GM18505 (cell line): ENCODE measurements around the gene SPATA33.

Experiments used
- ATAC-seq: cut with Tn5 transposase; IDR thresholded peaks from one replicate; pipeline ENCODE4 v1.9.1; 2021; ENCODE audit not compliant: unreplicated experiment
- POLR2A ChIP-seq: IDR thresholded peaks from 4 replicates; pipeline ENCODE4 v1.6.1; 2011; ENCODE audit warnings: borderline replicate concordance; ENCODE audit not compliant: insufficient read depth, insufficient read length; ENCODE audit errors: extremely low read depth

Gene SPATA33

DNA sequence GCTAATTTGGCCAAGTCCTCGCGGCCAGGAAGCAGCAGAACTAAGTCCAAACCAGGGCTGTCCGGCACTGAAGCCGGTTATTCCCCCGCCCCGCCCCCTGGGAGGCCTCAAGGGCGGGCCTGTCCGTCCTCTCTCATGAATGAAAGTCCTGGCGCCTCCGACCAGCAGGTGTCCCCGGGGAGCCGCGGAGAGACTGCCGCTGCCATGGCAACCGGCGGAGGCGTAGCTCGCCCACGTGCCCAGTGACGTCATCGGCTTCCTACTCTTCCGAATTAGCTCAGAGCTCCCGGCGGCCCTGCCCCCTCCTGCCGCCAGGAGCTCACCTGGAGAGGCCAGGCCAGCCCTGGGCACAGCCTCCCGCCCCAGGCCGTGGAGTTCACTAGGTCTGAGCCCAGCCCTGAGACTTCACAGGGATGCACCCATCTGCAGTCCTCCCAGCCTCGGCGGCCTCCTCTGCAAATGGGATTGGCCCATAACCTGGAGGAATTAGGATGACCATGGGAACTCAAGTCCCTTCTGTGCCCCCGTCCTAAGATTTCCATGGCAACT, 42.5 kb downstream of the SPATA33 start:
- peak; percentile 38 for ATAC-seq
- no peak for TF ChIP-seq POLR2A

DNA sequence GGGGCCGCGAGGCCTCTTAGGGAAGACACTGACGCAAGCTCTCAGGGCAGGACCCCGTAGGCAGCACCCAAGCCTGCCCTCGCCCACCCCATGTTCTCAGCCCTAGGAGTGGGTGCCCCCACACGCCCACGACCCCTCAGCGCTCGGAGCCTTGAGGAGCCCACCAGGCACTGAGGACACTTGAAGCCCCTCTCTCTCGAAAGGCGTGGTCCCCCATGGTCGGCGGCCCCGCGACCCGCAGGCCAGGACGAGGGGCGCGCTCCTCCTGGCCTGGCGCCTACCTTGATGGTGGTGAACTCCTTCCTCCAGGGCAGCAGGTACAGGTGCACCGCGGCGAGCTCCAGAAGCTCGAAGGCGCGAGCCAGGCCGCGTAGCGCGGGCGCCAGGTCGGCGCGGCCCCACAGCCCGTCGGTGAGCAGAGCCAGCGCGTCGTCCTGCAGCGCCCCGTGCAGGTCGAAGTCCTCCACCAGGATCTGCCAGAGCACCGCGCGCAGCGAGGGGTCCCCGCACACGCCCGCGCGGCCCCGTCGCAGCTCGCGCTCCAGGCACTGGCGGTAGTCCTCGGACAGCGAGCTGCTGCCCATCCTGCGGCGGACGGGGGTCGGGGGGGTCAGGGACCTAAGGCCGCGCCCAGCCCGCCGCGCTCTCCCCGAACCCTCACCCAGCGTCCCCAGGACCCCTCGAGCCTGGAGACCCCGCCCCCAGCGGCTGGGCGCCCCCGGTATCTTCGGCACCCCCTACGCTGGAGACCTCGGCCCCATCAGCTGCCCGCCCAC, 43.2 kb downstream of the SPATA33 start:
- peak; percentile 14 for ATAC-seq

GRCh38 chr16:89701425-89702406, 44.1 kb downstream of the SPATA33 start, which contains the start of gene SPATA2L:
TSS of gene SPATA2L (minus strand) at chr16:89701705. CDS start at chr16:89701232, 473 bp downstream.
- ATAC-seq: peak; percentile 65
- peak; percentile 56 for TF ChIP-seq POLR2A

More for the DNA sequence above, 43.2 kb downstream of the SPATA33 start:
- no peak for TF ChIP-seq POLR2A

DNA sequence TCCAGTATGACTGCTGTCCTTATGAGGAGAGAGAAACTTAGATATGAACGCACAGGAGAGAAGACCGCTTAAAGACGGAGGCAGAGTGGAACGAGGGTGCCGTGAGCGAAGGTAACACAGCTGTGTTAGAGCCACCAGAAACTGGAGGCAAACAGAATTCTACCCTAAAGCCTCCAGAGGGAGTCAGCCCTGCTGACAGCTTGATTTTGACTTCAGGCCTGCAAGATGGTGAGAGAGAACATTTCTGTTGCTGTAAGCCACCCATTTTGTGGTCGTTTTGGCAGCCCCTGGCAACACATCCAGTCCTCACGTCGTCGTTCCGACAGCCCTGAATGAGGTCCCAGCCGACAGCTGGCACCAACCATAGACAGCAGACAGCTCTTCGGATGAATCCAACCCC, 46.6 kb downstream of the SPATA33 start:
- no peak for ATAC-seq
- no peak for TF ChIP-seq POLR2A

DNA sequence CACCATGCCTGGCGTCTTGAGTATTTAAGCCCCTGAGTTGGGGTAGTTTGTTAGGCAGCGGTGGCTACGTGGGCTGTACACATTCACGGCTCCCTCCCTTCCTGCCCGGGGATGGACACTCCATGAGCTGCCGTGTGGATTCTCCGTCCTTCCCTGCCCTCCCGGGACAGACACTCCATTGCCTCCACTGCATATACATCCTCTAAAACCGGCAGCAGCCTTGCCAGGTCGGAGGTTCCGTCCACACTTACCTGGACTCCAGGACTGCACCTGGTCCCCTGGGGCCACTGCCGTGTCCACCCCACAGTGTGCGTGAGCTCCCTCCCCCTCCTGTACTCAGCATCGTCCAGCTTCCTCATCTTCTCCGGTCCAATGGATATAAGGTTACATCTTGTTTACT, 47.4 kb downstream of the SPATA33 start:
- ATAC-seq: no peak
- no peak for TF ChIP-seq POLR2A

DNA sequence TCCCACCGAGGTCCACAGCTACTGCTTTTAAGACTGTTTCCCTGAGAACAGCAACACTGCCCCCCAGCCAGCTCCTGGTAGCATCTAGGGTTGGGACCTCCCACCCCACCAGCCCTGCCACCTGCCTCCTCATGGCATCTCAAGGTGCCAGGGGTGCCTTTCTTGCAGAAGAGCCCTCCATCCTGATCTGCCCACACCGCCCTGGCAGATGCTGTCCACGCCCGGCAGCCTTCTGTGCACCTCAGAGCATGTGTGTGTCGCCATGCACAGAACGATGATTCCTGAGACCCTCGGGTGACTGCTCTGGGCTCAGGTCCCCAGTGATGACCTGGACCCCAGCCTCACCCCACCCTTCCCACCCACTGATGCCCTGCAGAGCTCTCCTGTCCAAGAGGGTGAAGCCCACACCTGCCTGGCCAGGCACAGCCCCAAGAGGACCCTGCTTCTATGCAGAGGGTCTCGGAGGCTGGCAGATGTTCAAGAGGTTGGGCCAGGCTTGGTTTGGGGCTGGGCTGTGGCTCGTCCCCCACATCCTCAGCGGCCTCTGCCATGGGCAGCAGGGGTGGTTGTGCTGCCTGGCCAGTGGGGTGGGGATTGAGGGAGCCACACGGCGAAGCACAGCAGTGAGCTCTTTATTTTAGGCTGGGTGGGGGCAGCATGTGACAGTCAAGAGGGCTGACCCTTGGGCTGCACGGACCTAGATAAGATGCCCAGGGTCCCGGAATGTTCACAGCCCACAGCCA, 49.1 kb downstream of the SPATA33 start:
- no peak for ATAC-seq
- TF ChIP-seq POLR2A: no peak

GRCh38 chr16:89707695-89708094, 50.1 kb downstream of the SPATA33 start:
- TF ChIP-seq POLR2A: no peak
- no peak for ATAC-seq

DNA sequence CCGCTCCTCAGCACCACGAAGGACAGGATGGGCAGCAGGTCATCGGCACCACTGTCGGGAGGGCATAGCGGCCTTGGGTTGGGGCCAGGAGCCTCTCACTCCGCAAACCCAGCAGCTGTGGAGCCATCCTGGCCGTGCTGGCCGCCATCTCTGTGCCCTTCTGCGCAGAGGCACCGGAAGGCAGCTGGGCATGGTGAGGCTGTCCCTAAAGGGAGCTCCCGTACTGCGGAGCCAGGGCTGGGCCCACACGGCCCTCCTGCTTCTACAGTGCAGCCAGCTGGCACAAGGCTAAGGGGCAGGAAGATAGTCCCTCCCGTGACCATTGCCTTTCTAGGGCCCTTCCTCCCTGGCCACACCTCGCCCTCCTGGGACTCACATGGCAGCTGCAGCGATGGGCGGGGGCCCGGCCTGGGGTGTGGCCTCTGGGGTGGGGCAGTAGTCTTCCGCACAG, 50.9 kb downstream of the SPATA33 start:
- TF ChIP-seq POLR2A: no peak
- no peak for ATAC-seq

DNA sequence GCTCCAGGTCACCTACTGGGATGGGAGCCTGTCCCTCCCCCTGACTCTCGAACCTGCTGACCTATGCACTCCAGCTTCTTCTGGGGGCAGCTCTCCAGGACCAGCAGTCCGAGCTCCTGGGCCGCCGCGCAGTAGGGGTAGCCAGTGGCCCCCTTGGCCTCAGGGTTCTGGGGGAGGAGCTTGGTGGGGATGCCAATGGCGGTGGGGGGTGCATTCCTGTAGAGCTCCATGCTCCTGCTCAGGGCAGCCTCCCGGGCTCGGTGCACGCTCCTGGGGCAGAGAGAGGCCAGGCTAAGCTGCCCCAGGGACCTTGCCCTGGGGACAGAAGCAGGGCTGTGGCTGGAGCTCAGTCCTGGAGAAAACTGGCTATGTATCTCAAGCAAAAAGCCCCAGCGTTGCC, 51.5 kb downstream of the SPATA33 start:
- ATAC-seq: no peak
- no peak for TF ChIP-seq POLR2A

GRCh38 chr16:89709716-89710432, 52.2 kb downstream of the SPATA33 start:
- ATAC-seq: no peak
- no peak for TF ChIP-seq POLR2A

- no peak for ATAC-seq
- no peak for TF ChIP-seq POLR2A
Measured at GRCh38 chr16:89710709-89711564, 53.3 kb downstream of the SPATA33 start.
